Measurements from ENCODE around the gene RBMS1.

- no peak for TF ChIP-seq CTCF (IDR thresholded peaks at IDR 0.05)
- no peak for TF ChIP-seq POLR2A (IDR thresholded peaks at IDR 0.05)
Measured at GRCh38 chr2:160381425-160381951, 112.1 kb downstream of the RBMS1 start.
